Stimulated activated memory B cell treated with anti-CD40 and anti-IgM and Interleukin-4, amounts not matched to agents 10 μg/mL and 1 μg/mL and 100 μg/mL, for 72 hours (primary cell): ENCODE results near the gene FAF2.
A peak's percentile ranks its signal among the peaks of the same experiment; 100 is the strongest.

Source experiments
- ATAC-seq: fragments of 150-1000 bp; cut with Tn5 transposase; 2 replicates; pipeline ENCODE4 v1.10.0; 2021
- H3K27ac Mint-ChIP-seq: one replicate; pipeline ENCODE4 v1.8.0; 2022; ENCODE audit warnings: mild to moderate bottlenecking, mixed read lengths
- H3K27me3 Mint-ChIP-seq: one replicate; pipeline ENCODE4 v1.8.0; 2022; ENCODE audit warnings: mixed read lengths
- H3K36me3 Mint-ChIP-seq: one replicate; pipeline ENCODE4 v1.8.0; 2022; ENCODE audit warnings: mixed read lengths
- H3K4me1 Mint-ChIP-seq: one replicate; pipeline ENCODE4 v1.8.0; 2022; ENCODE audit warnings: mixed read lengths
- H3K4me3 Mint-ChIP-seq: one replicate; pipeline ENCODE4 v1.8.0; 2022; ENCODE audit warnings: mild to moderate bottlenecking, moderate library complexity, mixed read lengths
- H3K9me3 Mint-ChIP-seq: one replicate; pipeline ENCODE4 v1.8.0; 2022; ENCODE audit warnings: mixed read lengths

The FAF2 gene

GRCh38 chr5:176535101-176535663, 87.0 kb downstream of the FAF2 start:
- Mint-ChIP-seq H3K9me3 (no peaks in the 10 kb centered on the region), H3K27ac (peak overlapping the region; percentile 93), H3K4me1 (peaks cover 56% of the 10 kb centered on the region), H3K36me3 (peaks cover 5% of the 10 kb centered on the region), H3K4me3 (peak overlapping the region; percentile 91), H3K27me3 (no peaks in the 10 kb centered on the region)
- ATAC-seq, result no peak

- no peak for ATAC-seq
- Mint-ChIP-seq H3K27ac (peak overlapping the region; percentile 93), H3K36me3 (peaks cover 5% of the 10 kb centered on the region), H3K4me1 (peaks cover 61% of the 10 kb centered on the region), H3K27me3 (no peaks in the 10 kb centered on the region), H3K4me3 (peak overlapping the region; percentile 91), H3K9me3 (no peaks in the 10 kb centered on the region)
These were observed 87.5 kb downstream of the FAF2 start for GRCh38 chr5:176535664-176536131.

GRCh38 chr5:176536132-176536901, 88.1 kb downstream of the FAF2 start:
- Mint-ChIP-seq H3K27ac (peak overlapping the region; percentile 93), H3K27me3 (no peaks in the 10 kb centered on the region), H3K36me3 (peaks cover 2% of the 10 kb centered on the region), H3K4me3 (peak overlapping the region; percentile 91), H3K4me1 (peaks cover 63% of the 10 kb centered on the region), H3K9me3 (no peaks in the 10 kb centered on the region)
- peak; percentile 50 for ATAC-seq

DNA sequence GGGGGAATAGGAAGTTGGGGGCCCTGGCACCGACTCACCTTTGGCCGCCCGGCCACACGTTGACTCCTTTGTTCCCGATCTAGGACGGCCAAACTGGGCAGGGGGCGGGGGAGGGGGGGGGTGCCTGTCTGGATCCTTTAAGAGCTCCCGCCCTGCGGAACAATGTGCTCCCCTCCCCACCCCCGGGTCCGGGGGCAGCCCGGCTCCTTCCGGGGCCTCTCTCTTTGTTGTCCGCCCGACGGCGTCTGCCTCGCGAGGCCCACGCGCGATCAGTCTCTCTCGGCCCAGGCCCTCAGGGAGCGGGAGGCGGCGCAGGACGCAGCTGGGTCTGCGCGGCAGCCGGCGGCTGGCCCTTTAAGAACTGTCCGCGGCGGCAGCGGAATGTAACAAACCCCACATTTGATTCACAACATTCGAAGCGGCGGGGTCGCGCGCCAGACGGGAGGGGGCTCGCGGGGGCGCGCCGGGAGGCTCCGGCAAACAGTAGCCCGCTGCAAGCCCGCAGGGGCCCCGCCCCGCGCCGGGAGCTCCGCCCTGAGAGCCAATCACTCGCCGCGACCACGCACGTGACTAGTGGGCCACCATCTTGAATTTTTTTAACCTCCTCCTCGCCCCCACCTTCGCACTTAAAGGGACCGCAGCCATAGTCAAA, 88.8 kb downstream of the FAF2 start, which contains the start of gene RNF44:
RNF44 (minus strand) TSS at position 501 of the 652 bp plus-strand sequence. CDS start 4,930 bp downstream, outside the sequence.
- peak; percentile 85 for ATAC-seq
- Mint-ChIP-seq H3K27ac (peak within 1 kb of the TSS; percentile 93), H3K4me3 (peak within 1 kb of the TSS; percentile 91), H3K36me3 (no peaks in the 10 kb centered on the region), H3K4me1 (peaks cover 64% of the 10 kb centered on the region), H3K27me3 (no peaks in the 10 kb centered on the region), H3K9me3 (no peaks in the 10 kb centered on the region)

DNA sequence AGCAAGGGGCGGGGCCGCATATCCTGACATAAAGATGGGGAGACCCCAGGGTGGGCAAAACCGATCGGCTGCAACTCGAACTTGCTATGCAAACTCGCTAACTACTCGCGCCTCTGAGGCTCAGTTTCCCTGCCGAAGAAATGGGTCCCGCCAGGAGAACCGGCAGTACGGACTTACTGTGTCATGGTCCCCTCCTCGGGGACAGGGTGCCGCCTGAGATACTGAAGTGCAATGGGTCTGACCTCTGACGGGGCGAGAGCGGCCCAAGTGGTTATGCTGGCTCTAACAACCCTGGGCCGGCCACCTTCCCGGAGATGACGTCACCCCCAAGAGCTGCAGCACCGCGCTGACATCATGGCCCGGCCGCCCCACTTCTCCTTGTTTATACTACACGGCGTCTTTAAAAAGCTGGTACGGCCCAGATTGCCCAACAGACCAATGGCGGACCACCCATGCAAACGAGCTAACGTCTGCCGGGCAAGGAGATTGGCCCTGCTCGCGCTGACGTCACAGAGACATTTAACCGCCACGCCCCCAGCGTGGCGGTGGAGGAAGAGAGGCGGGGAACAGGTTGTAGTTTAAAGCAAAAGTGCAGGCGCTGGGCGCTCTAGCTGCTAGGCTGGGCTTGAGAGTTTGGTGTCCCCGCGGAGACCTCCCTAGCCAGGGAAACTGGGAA, 89.5 kb downstream of the FAF2 start:
- H3K27ac Mint-ChIP-seq, result peak overlapping the region; percentile 93
- peaks cover 70% of the 10 kb centered on the region for H3K4me1 Mint-ChIP-seq
- H3K4me3 Mint-ChIP-seq, result peak overlapping the region; percentile 91
- H3K9me3 Mint-ChIP-seq, result no peaks in the 10 kb centered on the region
- no peaks in the 10 kb centered on the region for H3K27me3 Mint-ChIP-seq
- H3K36me3 Mint-ChIP-seq, result no peaks in the 10 kb centered on the region
- ATAC-seq, result peak; percentile 89

DNA sequence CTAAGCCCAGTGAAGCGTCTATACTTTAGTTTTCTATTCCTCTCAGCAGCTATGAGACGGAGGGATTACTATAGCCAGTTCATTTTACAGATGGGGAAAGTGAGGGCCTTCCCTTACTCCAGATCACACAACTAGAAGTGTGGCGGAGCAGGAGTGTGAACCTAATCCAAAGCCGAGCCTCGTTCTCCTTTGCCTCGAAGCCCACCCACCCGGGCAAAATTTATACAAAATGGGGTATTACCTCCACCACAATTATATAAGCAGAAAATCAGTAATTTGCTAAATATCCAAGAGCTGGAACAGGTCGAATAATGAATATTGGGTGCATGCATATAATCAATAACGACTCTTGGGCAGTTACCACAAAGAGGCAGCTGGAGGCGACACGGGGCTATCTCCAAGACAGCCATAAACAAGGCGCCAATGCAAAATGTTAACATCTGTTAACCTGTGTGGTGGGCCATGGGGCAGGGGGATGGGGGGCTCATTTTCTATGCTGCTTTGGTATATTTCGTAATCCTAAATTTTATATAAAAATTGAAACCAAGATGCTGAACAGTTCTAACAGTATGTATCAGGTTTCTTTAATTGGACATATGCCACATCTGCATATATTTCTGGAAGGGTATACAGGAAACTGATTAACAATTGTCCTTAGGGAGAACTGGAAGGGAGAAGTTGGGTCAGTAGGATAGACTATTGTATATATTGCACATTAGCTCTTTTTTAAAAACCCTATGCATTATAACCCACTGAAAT, 90.2 kb downstream of the FAF2 start:
- Mint-ChIP-seq H3K4me1 (peaks cover 65% of the 10 kb centered on the region), H3K4me3 (peak overlapping the region; percentile 91), H3K9me3 (no peaks in the 10 kb centered on the region), H3K27ac (peak overlapping the region; percentile 93), H3K27me3 (no peaks in the 10 kb centered on the region), H3K36me3 (no peaks in the 10 kb centered on the region)
- no peak for ATAC-seq

- Mint-ChIP-seq H3K4me3 (no peak overlapping the region), H3K27me3 (no peaks in the 10 kb centered on the region), H3K27ac (peak overlapping the region; percentile 93), H3K4me1 (peaks cover 64% of the 10 kb centered on the region), H3K36me3 (no peaks in the 10 kb centered on the region), H3K9me3 (no peaks in the 10 kb centered on the region)
- ATAC-seq, result no peak
These were observed 90.8 kb downstream of the FAF2 start for GRCh38 chr5:176538989-176539384.

DNA sequence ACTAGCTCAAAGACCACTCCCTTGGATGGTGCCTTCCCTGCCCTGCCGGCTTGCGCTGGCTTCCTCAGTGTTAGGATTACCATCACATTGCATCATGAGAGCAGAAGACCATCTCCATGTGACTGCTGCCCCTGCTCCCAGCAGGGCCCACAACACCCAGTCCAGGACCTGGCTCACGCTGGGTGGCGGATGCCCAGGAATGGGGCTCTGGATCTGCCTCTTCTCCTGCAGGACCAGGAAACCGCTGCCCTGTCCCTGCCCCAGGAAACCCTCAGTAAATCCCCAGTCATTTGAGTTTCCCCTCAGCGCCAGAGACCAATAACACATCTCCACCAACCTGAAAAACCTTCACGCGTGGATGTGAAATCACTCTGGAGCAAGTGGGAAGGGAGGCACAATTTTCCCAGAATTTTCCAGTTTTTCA, 92.3 kb downstream of the FAF2 start:
- no peaks in the 10 kb centered on the region for H3K27me3 Mint-ChIP-seq

DNA sequence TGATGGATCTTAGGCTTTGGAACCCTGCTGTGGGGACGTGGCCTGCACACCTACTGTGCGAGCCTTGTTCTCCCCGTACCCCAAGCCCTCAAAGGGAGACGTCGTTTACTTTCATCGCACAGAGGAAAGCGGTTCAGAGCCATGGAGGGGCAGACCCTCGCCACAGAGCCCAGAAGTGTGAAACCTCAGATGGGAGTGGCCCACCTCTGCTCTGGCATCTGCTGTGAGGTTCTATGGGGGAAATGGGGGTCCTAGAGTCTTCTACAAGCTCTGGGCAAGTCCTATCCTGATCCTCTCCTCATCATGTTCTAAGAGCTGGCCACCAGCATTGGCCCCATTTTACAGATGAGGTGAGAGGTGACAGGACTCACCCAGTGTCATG, 92.8 kb downstream of the FAF2 start:
- H3K27me3 Mint-ChIP-seq, result no peaks in the 10 kb centered on the region
- peak overlapping the region; percentile 91 for H3K4me3 Mint-ChIP-seq
- peaks cover 56% of the 10 kb centered on the region for H3K4me1 Mint-ChIP-seq
- no peak for ATAC-seq
- peak overlapping the region; percentile 92 for H3K27ac Mint-ChIP-seq
- H3K36me3 Mint-ChIP-seq, result no peaks in the 10 kb centered on the region
- H3K9me3 Mint-ChIP-seq, result no peaks in the 10 kb centered on the region

More for the DNA sequence above, 92.3 kb downstream of the FAF2 start:
- Mint-ChIP-seq H3K4me3 (no peak overlapping the region), H3K9me3 (no peaks in the 10 kb centered on the region), H3K27ac (peak overlapping the region; percentile 92), H3K4me1 (peaks cover 61% of the 10 kb centered on the region), H3K36me3 (no peaks in the 10 kb centered on the region)
- ATAC-seq, result no peak

GRCh38 chr5:176541338-176542134, 93.4 kb downstream of the FAF2 start:
- Mint-ChIP-seq H3K4me1 (peaks cover 55% of the 10 kb centered on the region), H3K9me3 (no peaks in the 10 kb centered on the region), H3K4me3 (peak overlapping the region; percentile 91), H3K36me3 (no peaks in the 10 kb centered on the region), H3K27me3 (no peaks in the 10 kb centered on the region), H3K27ac (peak overlapping the region; percentile 92)
- ATAC-seq, result no peak

DNA sequence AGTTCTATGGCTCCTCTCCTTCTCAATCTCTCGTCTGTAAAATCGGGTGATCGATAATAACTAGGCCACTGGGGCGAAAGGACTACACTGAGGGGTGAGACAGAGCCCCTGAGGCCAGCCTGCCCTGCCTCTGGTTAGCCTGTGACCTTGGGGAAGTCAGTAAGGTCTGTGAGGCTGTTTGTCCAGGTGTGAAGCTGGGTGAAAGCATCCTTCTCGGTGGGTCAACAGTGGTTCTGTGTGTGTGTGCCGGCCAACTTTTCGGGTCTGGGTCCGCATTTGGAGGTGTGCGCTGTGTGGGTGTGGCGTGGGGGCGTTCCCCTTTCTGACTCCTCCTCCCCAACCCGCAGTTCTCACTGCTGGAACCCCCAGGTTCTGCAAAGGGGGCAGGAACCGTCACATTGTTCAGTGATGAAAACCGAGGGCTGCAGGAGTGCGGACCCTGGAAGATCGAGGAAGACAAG, 94.0 kb downstream of the FAF2 start:
- Mint-ChIP-seq H3K9me3 (no peaks in the 10 kb centered on the region), H3K27me3 (no peaks in the 10 kb centered on the region), H3K4me1 (peaks cover 55% of the 10 kb centered on the region), H3K36me3 (no peaks in the 10 kb centered on the region), H3K27ac (peak overlapping the region; percentile 92), H3K4me3 (peak overlapping the region; percentile 91)
- no peak for ATAC-seq

- H3K4me1 Mint-ChIP-seq, result peaks cover 55% of the 10 kb centered on the region
These were observed 94.6 kb downstream of the FAF2 start for GRCh38 chr5:176542596-176543427.

More at GRCh38 chr5:176542596-176543427, 94.6 kb downstream of the FAF2 start:
- peak; percentile 79 for ATAC-seq
- no peaks in the 10 kb centered on the region for H3K36me3 Mint-ChIP-seq
- H3K4me3 Mint-ChIP-seq, result peak overlapping the region; percentile 97
- peak overlapping the region; percentile 92 for H3K27ac Mint-ChIP-seq
- H3K27me3 Mint-ChIP-seq, result no peaks in the 10 kb centered on the region
- no peaks in the 10 kb centered on the region for H3K9me3 Mint-ChIP-seq
